Measurements from ENCODE around the gene OTOF. TPM values are rescaled to one million over a fixed set of nuclear protein-coding genes. Genes with fewer than 3 reads are reported as not detected.

The OTOF gene
- polyA plus RNA-seq, 2 of the 4 experiments (the other 2 are of a cell fraction): 0.05 to 0.22 TPM

- Histone ChIP-seq H3K9me3 (no peaks in the 10 kb centered on the region), H3K4me3 (no peak overlapping the region), H3K27ac (no peak overlapping the region), H3K4me1 (no peaks in the 10 kb centered on the region), H3K4me2 (no peak overlapping the region)
- WGBS (ENCODE audit: missing lambda C conversion rate): 79% methylated on average over 9 of the region's 9 CpGs
- DNase-seq (ENCODE audit: low read depth in 1 of 2, low spot score in 1 of 2) (no peak), FAIRE-seq (no peak), ATAC-seq (no peak; a peak in 2 of 6 replicates)
- ChIA-PET POLR2A (no interaction called here), CTCF (interaction anchor here (0.9 to 2.0 kb wide), 4 partner anchors 9 to 233 kb away, joined by 3 to 8 read pairs (median 6); no protein-coding TSS in a partner anchor)
- TF ChIP-seq CBX2 (IDR thresholded peaks at IDR 0.05; ENCODE audit: borderline replicate concordance, low read depth): no peak
- TF ChIP-seq, protein P1, sequence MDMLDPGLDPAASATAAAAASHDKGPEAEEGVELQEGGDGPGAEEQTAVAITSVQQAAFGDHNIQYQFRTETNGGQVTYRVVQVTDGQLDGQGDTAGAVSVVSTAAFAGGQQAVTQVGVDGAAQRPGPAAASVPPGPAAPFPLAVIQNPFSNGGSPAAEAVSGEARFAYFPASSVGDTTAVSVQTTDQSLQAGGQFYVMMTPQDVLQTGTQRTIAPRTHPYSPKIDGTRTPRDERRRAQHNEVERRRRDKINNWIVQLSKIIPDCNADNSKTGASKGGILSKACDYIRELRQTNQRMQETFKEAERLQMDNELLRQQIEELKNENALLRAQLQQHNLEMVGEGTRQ (IDR thresholded peaks at IDR 0.05): no peak
- no peak for TF ChIP-seq KDM1A (IDR thresholded peaks at IDR 0.05; ENCODE audit: low read depth)
- TF ChIP-seq FOSL2 (IDR thresholded peaks at IDR 0.05): no peak
- no peak for TF ChIP-seq FOSL2 (CRISPR knock-in tag; IDR thresholded peaks at IDR 0.05)
- no peak for TF ChIP-seq FOXS1 (CRISPR knock-in tag; IDR thresholded peaks at IDR 0.05)
- TF ChIP-seq, protein P2, sequence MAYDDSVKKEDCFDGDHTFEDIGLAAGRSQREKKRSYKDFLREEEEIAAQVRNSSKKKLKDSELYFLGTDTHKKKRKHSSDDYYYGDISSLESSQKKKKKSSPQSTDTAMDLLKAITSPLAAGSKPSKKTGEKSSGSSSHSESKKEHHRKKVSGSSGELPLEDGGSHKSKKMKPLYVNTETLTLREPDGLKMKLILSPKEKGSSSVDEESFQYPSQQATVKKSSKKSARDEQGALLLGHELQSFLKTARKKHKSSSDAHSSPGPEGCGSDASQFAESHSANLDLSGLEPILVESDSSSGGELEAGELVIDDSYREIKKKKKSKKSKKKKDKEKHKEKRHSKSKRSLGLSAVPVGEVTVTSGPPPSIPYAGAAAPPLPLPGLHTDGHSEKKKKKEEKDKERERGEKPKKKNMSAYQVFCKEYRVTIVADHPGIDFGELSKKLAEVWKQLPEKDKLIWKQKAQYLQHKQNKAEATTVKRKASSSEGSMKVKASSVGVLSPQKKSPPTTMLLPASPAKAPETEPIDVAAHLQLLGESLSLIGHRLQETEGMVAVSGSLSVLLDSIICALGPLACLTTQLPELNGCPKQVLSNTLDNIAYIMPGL (CRISPR knock-in tag; IDR thresholded peaks at IDR 0.05; ENCODE audit: borderline replicate concordance): no peak
- no peak for TF ChIP-seq MYC (IDR thresholded peaks at IDR 0.05; ENCODE audit: borderline replicate concordance, low read length)
- TF ChIP-seq CHD4 (IDR thresholded peaks at IDR 0.05; ENCODE audit: borderline replicate concordance): no peak
- no peak for TF ChIP-seq NR3C1 (IDR thresholded peaks at IDR 0.05)
These were observed 35.3 kb upstream of the OTOF start for GRCh38 chr2:26513261-26513660.

GRCh38 chr2:26511466-26511865, 33.5 kb upstream of the OTOF start:
- Histone ChIP-seq H3K4me2 (no peak overlapping the region), H3K27ac (no peak overlapping the region), H3K9me3 (no peaks in the 10 kb centered on the region), H3K4me3 (no peak overlapping the region), H3K4me1 (no peaks in the 10 kb centered on the region)
- FAIRE-seq (no peak), DNase-seq (ENCODE audit: low read depth in 1 of 2, low spot score in 1 of 2) (no peak), ATAC-seq (no peak)
- 73% methylated on average over 7 of the region's 7 CpGs for WGBS (ENCODE audit: missing lambda C conversion rate)
- TF ChIP-seq CHD4 (IDR thresholded peaks at IDR 0.05; ENCODE audit: borderline replicate concordance) (no peak), ZC3H11A (IDR thresholded peaks at IDR 0.05) (no peak), PBX3 (IDR thresholded peaks at IDR 0.05) (no peak), FOXS1 (CRISPR knock-in tag; IDR thresholded peaks at IDR 0.05) (no peak), RFX5 (IDR thresholded peaks at IDR 0.05) (no peak), FOSB (CRISPR knock-in tag; IDR thresholded peaks at IDR 0.05) (no peak), ESRRA (IDR thresholded peaks at IDR 0.05; ENCODE audit: borderline replicate concordance, low read length) (no peak), RAD21 (conservative IDR thresholded peaks at IDR 0.05 in 1 of 2, IDR thresholded peaks at IDR 0.05 in 1 of 2) (no peak), BHLHE40 (IDR thresholded peaks at IDR 0.05; ENCODE audit: low read depth, low read length) (no peak), KDM1A (IDR thresholded peaks at IDR 0.05; ENCODE audit: low read depth) (no peak), JUN (IDR thresholded peaks at IDR 0.05) (no peak), ZSCAN20 (CRISPR knock-in tag; IDR thresholded peaks at IDR 0.05) (no peak), POLR2AphosphoS2 (conservative IDR thresholded peaks at IDR 0.05; ENCODE audit: low read length) (no peak), HEYL (CRISPR knock-in tag; IDR thresholded peaks at IDR 0.05) (no peak)
- TF ChIP-seq, protein P2 (CRISPR knock-in tag; IDR thresholded peaks at IDR 0.05; ENCODE audit: borderline replicate concordance): no peak
- CTCF ChIA-PET: interaction anchor here (1.7 to 13.8 kb wide), 5 partner anchors 7 to 94 kb away, joined by 8 to 167 read pairs (median 12); no protein-coding TSS in a partner anchor
- POLR2A ChIA-PET: no interaction called here

All from A549 (cell line).